IMR-90 (cell line): ENCODE measurements around the gene SPATA2. TPM values are rescaled to one million over a fixed set of nuclear protein-coding genes. Genes with fewer than 3 reads are reported as not detected.

Experiments
- ATAC-seq: fragments of 200-7000 bp; cut with Tn5 transposase; 2 replicates; pipeline ENCODE4 v1.9.1; 2020; ENCODE audit warnings: low read depth, mild to moderate bottlenecking, moderate library complexity
- BruUV-seq: library from RNA; stranded (reverse); fragments of 400-500 nt; replicated peaks from 2 replicates; lab custom pipeline; 2021; lab: Mats Ljungman, UMichigan
- CTCF ChIA-PET: fragments of 300-600 bp; formaldehyde crosslinking; extraction: SDS; loops from one replicate; lab custom pipeline; 2021; ENCODE audit warnings: antibody characterized with exemption; lab: Yijun Ruan, JAX
- POLR2A ChIA-PET: fragments of 300-600 bp; sonication (Branson Sonifier 250); formaldehyde crosslinking; loops from one replicate; lab custom pipeline; 2022; ENCODE audit warnings: antibody characterized with exemption; ENCODE audit not compliant: unreplicated experiment; lab: Charles Lee
- DNase-seq: peaks from one replicate; pipeline ENCODE4 v3.0.0; 2013
- H2AFZ ChIP-seq: replicated peaks from 2 replicates; pipeline ENCODE3; 2013; ENCODE audit warnings: low read length, mild to moderate bottlenecking; ENCODE audit not compliant: poor library complexity
- H2AK5ac ChIP-seq: 2 replicates; pipeline ENCODE4 v1.6.1; 2013; ENCODE audit warnings: low read depth, low read length, inconsistent platforms
- H2AK9ac ChIP-seq: replicated peaks from 2 replicates; pipeline ENCODE3; 2013; ENCODE audit warnings: mild to moderate bottlenecking, low read depth, low read length, moderate library complexity; ENCODE audit not compliant: poor library complexity
- H2BK120ac ChIP-seq: 2 replicates; pipeline ENCODE4 v1.6.1; 2013; ENCODE audit warnings: low read depth, low read length, inconsistent platforms
- H2BK15ac ChIP-seq: 3 replicates; pipeline ENCODE4 v1.6.1; 2013; ENCODE audit warnings: low read depth, low read length, inconsistent platforms
- H2BK20ac ChIP-seq: 2 replicates; pipeline ENCODE4 v1.6.1; 2013; ENCODE audit warnings: low read depth, mild to moderate bottlenecking, inconsistent platforms, low read length, moderate library complexity
- H2BK5ac ChIP-seq: 2 replicates; pipeline ENCODE4 v1.6.1; 2013; ENCODE audit warnings: mild to moderate bottlenecking, low read depth, low read length, inconsistent platforms; ENCODE audit not compliant: poor library complexity, severe bottlenecking
- H3K14ac ChIP-seq: replicated peaks from 2 replicates; pipeline ENCODE4 v1.6.1; 2013; ENCODE audit warnings: low read depth, low read length, inconsistent platforms
- H3K18ac ChIP-seq: 2 replicates; pipeline ENCODE4 v1.6.1; 2013; ENCODE audit warnings: low read depth, low read length, control low read depth
- H3K23ac ChIP-seq: 2 replicates; pipeline ENCODE4 v1.6.1; 2013; ENCODE audit warnings: low read depth, low read length, inconsistent platforms
- H3K27ac ChIP-seq: 2 replicates; pipeline ENCODE4 v1.5.1; 2013; ENCODE audit warnings: mild to moderate bottlenecking, control low read depth, low read length; ENCODE audit not compliant: insufficient read depth
- H3K27me3 ChIP-seq: 2 replicates; pipeline ENCODE4 v1.6.1; 2013; ENCODE audit warnings: low read length; ENCODE audit not compliant: control insufficient read depth, insufficient read depth
- H3K36me3 ChIP-seq: 2 replicates; pipeline ENCODE4 v1.6.1; 2013; ENCODE audit warnings: low read length, mixed read lengths; ENCODE audit not compliant: control insufficient read depth, insufficient read depth
- H3K4ac ChIP-seq: 2 replicates; pipeline ENCODE4 v1.6.1; 2013; ENCODE audit warnings: low read depth, low read length, inconsistent platforms
- H3K4me1 ChIP-seq: 2 replicates; pipeline ENCODE4 v1.6.1; 2013; ENCODE audit warnings: low read length, mixed read lengths; ENCODE audit not compliant: control insufficient read depth, insufficient read depth
- H3K4me2 ChIP-seq: 2 replicates; pipeline ENCODE4 v1.6.1; 2013; ENCODE audit warnings: low read depth, mild to moderate bottlenecking, control low read depth, low read length, moderate library complexity
- H3K4me3 ChIP-seq: 2 replicates; pipeline ENCODE4 v1.5.1; 2013; ENCODE audit warnings: low read depth, mild to moderate bottlenecking, control low read depth, low read length, moderate library complexity; ENCODE audit not compliant: insufficient read depth
- H3K56ac ChIP-seq: 2 replicates; pipeline ENCODE4 v1.6.1; 2013; ENCODE audit warnings: low read length, inconsistent platforms; ENCODE audit not compliant: insufficient read depth; ENCODE audit errors: extremely low read depth
- H3K79me1 ChIP-seq, 2 experiments: 2 replicates each; pipeline ENCODE4 v1.6.1; 2013; ENCODE audit warnings: low read length in 2 of 2, inconsistent platforms in 1 of 2, low read depth in 1 of 2
- H3K9ac ChIP-seq: 2 replicates; pipeline ENCODE4 v1.6.1; 2013; ENCODE audit warnings: low read depth, low read length, control low read depth
- H3K9me1 ChIP-seq: 2 replicates; pipeline ENCODE4 v1.6.1; 2013; ENCODE audit warnings: low read length, inconsistent platforms; ENCODE audit not compliant: insufficient read depth
- H3K9me3 ChIP-seq: 2 replicates; pipeline ENCODE4 v1.6.1; 2013; ENCODE audit warnings: low read length; ENCODE audit not compliant: control insufficient read depth, insufficient read depth
- H4K20me1 ChIP-seq: 2 replicates; pipeline ENCODE4 v1.6.1; 2013; ENCODE audit warnings: low read length, inconsistent platforms; ENCODE audit not compliant: insufficient read depth
- H4K5ac ChIP-seq: 2 replicates; pipeline ENCODE4 v1.6.1; 2013; ENCODE audit warnings: mild to moderate bottlenecking, low read depth, low read length, control low read depth
- H4K8ac ChIP-seq, 2 experiments: 2 replicates each; pipeline ENCODE4 v1.6.1; 2013; ENCODE audit warnings: low read depth in 2 of 2, low read length in 2 of 2, control low read depth in 1 of 2, inconsistent platforms in 1 of 2
- H4K91ac ChIP-seq: 2 replicates; pipeline ENCODE4 v1.6.1; 2013; ENCODE audit warnings: low read depth, low read length, inconsistent platforms; ENCODE audit not compliant: insufficient read depth
- MXI1 ChIP-seq: IDR thresholded peaks from 2 replicates; pipeline ENCODE4 v1.6.1; 2012; ENCODE audit warnings: low read depth, mild to moderate bottlenecking, low read length, moderate library complexity, borderline replicate concordance
- WGBS, 2 experiments: methylation state at CpG; one replicate each; pipeline versions ENCODE4 v1.1.5 to v1.1.7; 2013; ENCODE audit warnings: missing lambda C conversion rate in 2 of 2; ENCODE audit not compliant: insufficient read length in 1 of 2; ENCODE audit errors: extremely low coverage in 2 of 2; 5-methylcytosine and 5-hydroxymethylcytosine counted together
- dilution Hi-C: fragments of 300-500 bp; cut with HindIII; formaldehyde crosslinking; loops from one replicate; pipeline ENCODE4 v1.14.3; 2018; ENCODE audit warnings: low sequenced_read_pairs; ENCODE audit not compliant: unreplicated experiment
- in situ Hi-C: fragments of 300-500 bp; cut with MboI; formaldehyde crosslinking; loops from 3 replicates; pipeline ENCODE4 v1.14.3; 2019; ENCODE audit warnings: low sequenced_read_pairs, inconsistent platforms, mixed read lengths
- intact Hi-C: fragments of 100-400 bp; cut with micrococcal nuclease; formaldehyde crosslinking; loops from 2 replicates; pipeline ENCODE4 v1.10.0; 2022
- polyA plus RNA-seq, 3 experiments: library from polyadenylated mRNA; depleted of rRNA; stranded (reverse); fragments of >200 nt; gene quantifications; 2 replicates each; pipeline ENCODE4 v1.2.3, GENCODE V29; 2012; ENCODE audit warnings: low replicate concordance in 1 of 3
- total RNA-seq: library from RNA; depleted of rRNA; stranded (reverse); fragments of >200 nt; gene quantifications from 2 replicates; pipeline ENCODE4 v1.2.3, GENCODE V29; 2012

Gene SPATA2
- total and polyA plus RNA-seq, 2 of the 4 experiments (the other 2 are of a cell fraction) = 1.3 to 4.5 TPM

- H4K8ac ChIP-seq = no peak overlapping the region
- intact Hi-C loops = no loop called here
- H4K5ac ChIP-seq = no peak overlapping the region
- no peaks in the 10 kb centered on the region for H3K27me3 ChIP-seq
- no peak overlapping the region for H2BK15ac ChIP-seq
- no peaks in the 10 kb centered on the region; a peak in 1 of 4 replicates for H3K79me1 ChIP-seq
- H2BK5ac ChIP-seq = no peak overlapping the region
- H2BK120ac ChIP-seq = no peak overlapping the region
- dilution Hi-C loops = no loop called here
- no peak overlapping the region for H3K4me2 ChIP-seq
- no peak overlapping the region for H3K23ac ChIP-seq
- H2AK9ac ChIP-seq = no peak overlapping the region
- no peak for TF ChIP-seq MXI1
- H3K4me3 ChIP-seq = no peak overlapping the region
- no peak overlapping the region for H2AFZ ChIP-seq
- peaks cover 10% of the 10 kb centered on the region for H3K36me3 ChIP-seq
- DNase-seq (no peak), ATAC-seq (no peak)
- in situ Hi-C loops = loop anchor here (25.0 kb wide), 1 partner anchor 535 kb away; no protein-coding TSS in a partner anchor
- H4K91ac ChIP-seq = no peak overlapping the region
- no peak overlapping the region for H3K56ac ChIP-seq
- no peaks in the 10 kb centered on the region for H3K4me1 ChIP-seq
- H3K14ac ChIP-seq = no peak overlapping the region
- no peaks in the 10 kb centered on the region for H3K9me3 ChIP-seq
- H3K4ac ChIP-seq = no peak overlapping the region
- H2AK5ac ChIP-seq = no peak overlapping the region
- H2BK20ac ChIP-seq = no peak overlapping the region
- ChIA-PET CTCF (interaction anchor here (0.6 kb wide), 2 partner anchors 14 to 191 kb away, joined by 4 to 7 read pairs; no protein-coding TSS in a partner anchor), POLR2A (no interaction called here)
- WGBS, 2 experiments = no CpG with 5 or more reads among the region's 1 CpG
- no peak overlapping the region for H3K9ac ChIP-seq
- H3K27ac ChIP-seq = no peak overlapping the region
- no peak overlapping the region for H3K18ac ChIP-seq
- BruUV-seq = no TSS peak
- H3K9me1 ChIP-seq = no peaks in the 10 kb centered on the region; the same call in 1 of the 2 replicates
- no peaks in the 10 kb centered on the region for H4K20me1 ChIP-seq
These were observed 43.3 kb downstream of the SPATA2 start for GRCh38 chr20:49872056-49872455.
